ENCODE results near the gene CMAS. TPM values are rescaled to one million over a fixed set of nuclear protein-coding genes. Genes with fewer than 3 reads are reported as not detected.

Gene CMAS
- total RNA-seq, 1 experiment from 2014 or later, result 41.5 TPM

GRCh38 chr12:22054155-22054554 is 8.1 kb downstream of the CMAS start:
- Mint-ChIP-seq H3K27me3 (ENCODE audit: insufficient read depth, unreplicated experiment) (no peaks in the 10 kb centered on the region), H3K4me1 (ENCODE audit: insufficient read depth, unreplicated experiment) (no peaks in the 10 kb centered on the region), H3K27ac (ENCODE audit: low read depth, unreplicated experiment) (no peak overlapping the region), H3K36me3 (ENCODE audit: insufficient read depth, unreplicated experiment) (peaks cover 35% of the 10 kb centered on the region), H3K4me3 (ENCODE audit: unreplicated experiment) (no peak overlapping the region), H3K9me3 (ENCODE audit: unreplicated experiment) (no peaks in the 10 kb centered on the region)
- intact Hi-C loops (cut with micrococcal nuclease), result no loop called here
- TF ChIP-seq CTCF (IDR thresholded peaks at IDR 0.05; ENCODE audit: unreplicated experiment), result no peak
- CTCF ChIA-PET, result interaction anchor here (0.6 kb wide), 1 partner anchor 26 kb away, joined by 4 read pairs; no protein-coding TSS in a partner anchor
- no TSS peak for BruUV-seq (replicated peaks)
- POLR2A ChIA-PET, result interaction anchor here (1.4 kb wide), 1 partner anchor 12 kb away, joined by 4 read pairs; no protein-coding TSS in a partner anchor
- DNase-seq (ENCODE audit: unreplicated experiment), result no peak

- CTCF ChIA-PET, result interaction anchor here (1.5 kb wide), 1 partner anchor 387 kb away, joined by 4 read pairs; no protein-coding TSS in a partner anchor
- DNase-seq (ENCODE audit: unreplicated experiment), result no peak
- Mint-ChIP-seq H3K4me1 (ENCODE audit: insufficient read depth, unreplicated experiment) (no peaks in the 10 kb centered on the region), H3K4me3 (ENCODE audit: unreplicated experiment) (no peak overlapping the region), H3K36me3 (ENCODE audit: insufficient read depth, unreplicated experiment) (peaks cover 51% of the 10 kb centered on the region), H3K9me3 (ENCODE audit: unreplicated experiment) (no peaks in the 10 kb centered on the region), H3K27ac (ENCODE audit: low read depth, unreplicated experiment) (no peak overlapping the region), H3K27me3 (ENCODE audit: insufficient read depth, unreplicated experiment) (no peaks in the 10 kb centered on the region)
- no TSS peak for BruUV-seq (replicated peaks)
- TF ChIP-seq CTCF (IDR thresholded peaks at IDR 0.05; ENCODE audit: unreplicated experiment), result no peak
- intact Hi-C loops (cut with micrococcal nuclease), result no loop called here
- POLR2A ChIA-PET, result interaction anchor here (0.6 to 3.3 kb wide), 3 partner anchors 10 to 459 kb away, joined by 3 to 23 read pairs (median 3); partner anchors contain the start of gene CMAS
Measured at GRCh38 chr12:22056607-22057006, 10.6 kb downstream of the CMAS start.

- Mint-ChIP-seq H3K4me1 (ENCODE audit: insufficient read depth, unreplicated experiment) (no peaks in the 10 kb centered on the region), H3K27me3 (ENCODE audit: insufficient read depth, unreplicated experiment) (no peaks in the 10 kb centered on the region), H3K4me3 (ENCODE audit: unreplicated experiment) (no peak overlapping the region), H3K9me3 (ENCODE audit: unreplicated experiment) (no peaks in the 10 kb centered on the region), H3K36me3 (ENCODE audit: insufficient read depth, unreplicated experiment) (peaks cover 58% of the 10 kb centered on the region), H3K27ac (ENCODE audit: low read depth, unreplicated experiment) (no peak overlapping the region)
- TF ChIP-seq CTCF (IDR thresholded peaks at IDR 0.05; ENCODE audit: unreplicated experiment), result no peak
- DNase-seq (ENCODE audit: unreplicated experiment), result no peak
- ChIA-PET POLR2A (interaction anchor here (0.7 to 3.6 kb wide), 4 partner anchors 9 to 459 kb away, joined by 3 to 19 read pairs (median 6); partner anchors contain the start of genes CMAS and LDHB), CTCF (interaction anchor here (0.6 to 1.8 kb wide), 6 partner anchors 13 to 389 kb away, joined by 3 to 7 read pairs (median 4); no protein-coding TSS in a partner anchor)
- BruUV-seq (replicated peaks), result no TSS peak
- intact Hi-C loops (cut with micrococcal nuclease), result no loop called here
Measured at GRCh38 chr12:22059976-22060647, 14.1 kb downstream of the CMAS start.

GRCh38 chr12:22064968-22065367 is 18.9 kb downstream of the CMAS start:
- DNase-seq (ENCODE audit: unreplicated experiment), result no peak
- ChIA-PET CTCF (interaction anchor here (1.3 to 2.0 kb wide), 2 partner anchors 14 to 18 kb away, joined by 3 to 6 read pairs; no protein-coding TSS in a partner anchor), POLR2A (no interaction called here)
- BruUV-seq (replicated peaks), result no TSS peak
- no peak overlapping the region for H3K27ac Mint-ChIP-seq (ENCODE audit: low read depth, unreplicated experiment)
- H3K36me3 Mint-ChIP-seq (ENCODE audit: insufficient read depth, unreplicated experiment), result peaks cover 40% of the 10 kb centered on the region
- H3K27me3 Mint-ChIP-seq (ENCODE audit: insufficient read depth, unreplicated experiment), result no peaks in the 10 kb centered on the region
- no peaks in the 10 kb centered on the region for H3K4me1 Mint-ChIP-seq (ENCODE audit: insufficient read depth, unreplicated experiment)
- intact Hi-C loops (cut with micrococcal nuclease), result no loop called here
- no peak overlapping the region for H3K4me3 Mint-ChIP-seq (ENCODE audit: unreplicated experiment)
- no peak for TF ChIP-seq CTCF (IDR thresholded peaks at IDR 0.05; ENCODE audit: unreplicated experiment)
- no peaks in the 10 kb centered on the region for H3K9me3 Mint-ChIP-seq (ENCODE audit: unreplicated experiment)

All from MCF 10A (cell line).